Thymus (tissue), 11 donors: ENCODE measurements around the gene IL36RN. TPM values are rescaled to one million over a fixed set of nuclear protein-coding genes. Genes with fewer than 3 reads are reported as not detected.

Source experiments
- DNase-seq, 9 donors: peaks; one replicate each; pipeline ENCODE4 v3.0.0-alpha.2; 2013; ENCODE audit warnings: low spot score in 9 of 9, low read depth in 6 of 9, missing footprints in 1 of 9
- H3K27ac ChIP-seq, 2 donors: one replicate each; pipeline ENCODE4 v1.5.1; 2013; ENCODE audit warnings: control low read depth in 1 of 2, low read depth in 1 of 2, low read length in 1 of 2, mild to moderate bottlenecking in 1 of 2, moderate library complexity in 1 of 2
- H3K27me3 ChIP-seq, 2 donors: one replicate each; pipeline ENCODE4 v1.5.1; 2013; ENCODE audit warnings: low read length in 1 of 2; ENCODE audit not compliant: control insufficient read depth in 2 of 2, insufficient read depth in 1 of 2
- H3K36me3 ChIP-seq, 2 donors: one replicate each; pipeline ENCODE4 v1.5.1; 2013; ENCODE audit warnings: low read length in 1 of 2, mild to moderate bottlenecking in 1 of 2, moderate library complexity in 1 of 2; ENCODE audit not compliant: control insufficient read depth in 2 of 2, insufficient read depth in 2 of 2
- H3K4me1 ChIP-seq, 2 donors: one replicate each; pipeline ENCODE4 v1.5.1; 2013; ENCODE audit warnings: low read length in 2 of 2; ENCODE audit not compliant: control insufficient read depth in 2 of 2, insufficient read depth in 2 of 2
- H3K4me3 ChIP-seq, 2 donors: one replicate each; pipeline ENCODE4 v1.5.1; 2013; ENCODE audit warnings: low read length in 2 of 2, control low read depth in 1 of 2, mild to moderate bottlenecking in 1 of 2
- H3K9me3 ChIP-seq, 2 donors: one replicate each; pipeline ENCODE4 v1.5.1; 2013; ENCODE audit warnings: low read length in 1 of 2, mild to moderate bottlenecking in 1 of 2; ENCODE audit not compliant: control insufficient read depth in 2 of 2, insufficient read depth in 1 of 2
- WGBS: extraction: QIAGEN DNeasy Blood & Tissue Kit; methylation state at CpG from one replicate; pipeline ENCODE4 v1.1.7; 2013; 5-methylcytosine and 5-hydroxymethylcytosine counted together
- polyA plus RNA-seq: library from polyadenylated mRNA; stranded (reverse); fragments of 200-250 nt; gene quantifications from one replicate; pipeline ENCODE4 v1.2.3, GENCODE V29; 2013
- total RNA-seq: library from RNA; stranded (reverse); fragments of 120-200 nt; gene quantifications from one replicate; pipeline ENCODE4 v1.2.4, GENCODE V29; 2013
- donor health status: healthy.

IL36RN gene
- total and polyA plus RNA-seq, 2 donors: 0.09 to 2.4 TPM

DNA sequence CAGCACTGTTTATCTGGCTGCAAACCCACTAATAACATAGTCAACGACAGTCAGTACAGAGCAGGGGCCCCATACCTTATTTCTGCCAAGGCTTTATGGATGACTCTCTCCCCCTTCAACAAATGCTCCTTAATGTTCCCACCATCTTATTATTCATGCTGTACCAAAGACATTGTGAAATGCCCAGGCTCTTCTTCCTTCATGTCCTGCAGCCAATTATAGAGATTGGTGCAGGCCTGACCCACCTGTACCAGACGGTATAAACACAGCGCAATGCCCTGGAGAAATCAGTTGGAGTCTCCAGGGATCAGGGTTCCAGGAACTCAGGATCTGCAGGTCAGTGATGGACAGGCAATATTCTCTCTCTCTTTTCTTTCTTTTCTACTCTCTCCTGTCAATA, 8.7 kb downstream of the IL36RN start, which contains the start of gene IL1F10:
TSS of gene IL1F10 (plus strand) at position 290 of the 400 bp plus-strand sequence. CDS start 4,769 bp downstream, outside the sequence.
- Histone ChIP-seq H3K9me3 (peaks cover 0 to 3% of the 10 kb centered on the region in 2 donors), H3K36me3 (no peaks in the 10 kb centered on the region), H3K4me1 (no peaks in the 10 kb centered on the region), H3K27ac (no peak within 1 kb of the TSS), H3K27me3 (no peaks in the 10 kb centered on the region), H3K4me3 (no peak within 1 kb of the TSS)
- DNase-seq: no peak
- WGBS: 97% methylated on average over 3 of the region's 3 CpGs

- Histone ChIP-seq H3K27me3 (no peaks in the 10 kb centered on the region), H3K4me1 (no peaks in the 10 kb centered on the region), H3K4me3 (no peak overlapping the region), H3K9me3 (peaks cover 0 to 3% of the 10 kb centered on the region in 2 donors), H3K27ac (no peak overlapping the region), H3K36me3 (no peaks in the 10 kb centered on the region)
- no peak for DNase-seq
- 91% methylated on average over 2 of the region's 2 CpGs for WGBS
Observed at GRCh38 chr2:113068249-113068648, 9.3 kb downstream of the IL36RN start.

GRCh38 chr2:113068706-113069485, 9.9 kb downstream of the IL36RN start:
- Histone ChIP-seq H3K4me3 (no peak overlapping the region), H3K27ac (no peak overlapping the region), H3K27me3 (no peaks in the 10 kb centered on the region), H3K4me1 (no peaks in the 10 kb centered on the region), H3K9me3 (peaks cover 0 to 3% of the 10 kb centered on the region in 2 donors), H3K36me3 (no peaks in the 10 kb centered on the region)
- no peak for DNase-seq
- 67% methylated on average over 5 of the region's 5 CpGs for WGBS

- no peak for DNase-seq
- WGBS: over 99% methylated on average over 4 of the region's 4 CpGs
- Histone ChIP-seq H3K4me1 (peaks cover 0 to 7% of the 10 kb centered on the region in 2 donors), H3K36me3 (no peaks in the 10 kb centered on the region), H3K9me3 (peaks cover 0 to 7% of the 10 kb centered on the region in 2 donors), H3K27ac (no peak overlapping the region), H3K4me3 (no peak overlapping the region), H3K27me3 (no peaks in the 10 kb centered on the region)
Observed at GRCh38 chr2:113069676-113070605, 10.9 kb downstream of the IL36RN start.

DNA sequence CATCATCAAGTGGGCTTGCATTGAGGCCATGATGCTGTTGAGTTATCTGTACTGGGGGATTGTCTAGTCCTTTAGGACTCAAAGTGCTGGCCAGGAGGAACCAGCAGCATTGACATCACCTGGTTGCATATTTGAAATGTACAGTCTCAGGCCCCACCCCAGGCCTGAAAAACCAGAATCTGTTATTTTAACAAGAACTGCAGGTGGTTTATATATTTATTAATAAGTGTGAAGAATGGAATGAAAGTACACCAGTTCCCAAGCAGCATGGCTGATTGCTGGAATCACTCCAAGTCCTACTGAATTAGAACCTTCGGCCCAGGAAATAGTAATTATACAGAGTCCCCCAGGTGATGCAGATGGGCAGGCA, 11.6 kb downstream of the IL36RN start:
- WGBS: 98% methylated on average over 1 of the region's 1 CpG
- Histone ChIP-seq H3K4me3 (no peak overlapping the region), H3K36me3 (no peaks in the 10 kb centered on the region), H3K27ac (no peak overlapping the region), H3K27me3 (no peaks in the 10 kb centered on the region), H3K9me3 (peaks cover 0 to 6% of the 10 kb centered on the region in 2 donors), H3K4me1 (peaks cover 0 to 10% of the 10 kb centered on the region in 2 donors)
- no peak for DNase-seq

DNA sequence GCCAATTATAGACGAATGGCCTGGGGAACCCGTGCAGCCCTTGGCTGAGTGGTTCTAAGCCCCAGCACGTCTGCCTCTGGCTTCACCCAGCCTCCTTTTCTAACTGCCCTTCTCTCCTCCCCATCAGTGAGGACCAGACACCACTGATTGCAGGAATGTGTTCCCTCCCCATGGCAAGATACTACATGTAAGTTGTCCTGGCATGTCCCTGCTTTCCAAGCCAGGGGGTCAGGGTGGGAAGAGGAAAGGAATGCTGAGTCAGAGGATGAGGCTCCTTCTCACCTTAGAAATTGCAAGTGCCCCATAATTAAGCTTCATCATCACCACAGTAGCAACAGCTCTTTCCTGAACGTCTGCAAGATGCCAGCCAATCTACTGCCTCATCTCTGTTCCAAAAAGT, 13.6 kb downstream of the IL36RN start:
- Histone ChIP-seq H3K36me3 (no peaks in the 10 kb centered on the region), H3K4me3 (no peak overlapping the region), H3K4me1 (peaks cover 0 to 10% of the 10 kb centered on the region in 2 donors), H3K27ac (no peak overlapping the region), H3K9me3 (peaks cover 0 to 6% of the 10 kb centered on the region in 2 donors), H3K27me3 (no peaks in the 10 kb centered on the region)
- no peak for DNase-seq
- WGBS: 78% methylated on average over 4 of the region's 4 CpGs

DNA sequence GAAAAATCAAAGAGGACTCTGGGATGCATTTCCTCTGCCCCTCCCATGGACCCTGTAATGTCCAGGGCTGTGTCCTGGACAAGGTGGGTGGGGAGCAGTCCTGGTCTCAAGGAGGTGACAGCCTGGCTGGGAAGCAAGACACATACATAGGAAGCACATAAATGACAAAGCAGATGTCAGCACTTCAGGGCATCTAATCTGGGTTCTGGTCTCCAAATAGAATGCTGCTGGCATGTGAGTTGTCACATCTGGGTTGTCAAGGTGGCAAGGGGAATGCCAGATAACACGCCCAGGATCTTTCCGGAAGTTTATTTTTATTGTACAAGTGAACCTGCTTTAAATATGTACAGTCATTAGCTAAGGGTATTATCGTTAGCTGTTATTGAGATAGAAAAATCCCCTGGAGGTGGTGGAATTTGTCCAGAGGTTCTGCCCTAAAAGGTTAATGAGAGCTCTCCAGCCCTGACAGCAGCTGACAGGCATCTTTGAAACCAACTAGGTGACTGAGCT, 14.4 kb downstream of the IL36RN start:
- H3K27me3 ChIP-seq: no peaks in the 10 kb centered on the region
- 82% methylated on average over 3 of the region's 3 CpGs for WGBS
- no peak overlapping the region for H3K4me3 ChIP-seq
- H3K27ac ChIP-seq: no peak overlapping the region
- H3K9me3 ChIP-seq: peaks cover 0 to 6% of the 10 kb centered on the region in 2 donors
- H3K4me1 ChIP-seq: peaks cover 0 to 10% of the 10 kb centered on the region in 2 donors
- no peak for DNase-seq
- H3K36me3 ChIP-seq: no peaks in the 10 kb centered on the region

- peak in 2 of 9 donors; percentile 8 to 17 for DNase-seq
- 42% methylated on average over 5 of the region's 5 CpGs for WGBS
- Histone ChIP-seq H3K27me3 (no peaks in the 10 kb centered on the region), H3K27ac (no peak overlapping the region), H3K4me3 (no peak overlapping the region), H3K4me1 (peaks cover 0 to 10% of the 10 kb centered on the region in 2 donors), H3K36me3 (no peaks in the 10 kb centered on the region), H3K9me3 (peaks cover 0 to 6% of the 10 kb centered on the region in 2 donors)
Observed at GRCh38 chr2:113075030-113075429, 16.0 kb downstream of the IL36RN start.

DNA sequence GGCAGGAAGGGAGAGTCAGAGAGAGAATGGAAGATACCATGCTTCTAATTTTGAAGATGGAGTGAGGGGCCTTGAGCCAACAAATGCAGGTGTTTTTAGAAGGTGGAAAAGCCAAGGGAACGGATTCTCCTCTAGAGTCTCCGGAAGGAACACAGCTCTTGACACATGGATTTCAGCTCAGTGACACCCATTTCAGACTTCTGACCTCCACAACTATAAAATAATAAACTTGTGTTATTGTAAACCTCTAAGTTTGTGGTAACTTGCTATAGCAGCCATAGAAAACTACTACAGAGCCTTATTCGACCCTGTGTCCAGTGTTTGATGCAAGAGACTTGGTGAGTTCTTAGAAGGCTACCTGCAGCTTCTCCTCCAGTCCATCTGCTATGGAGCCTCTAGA, 16.6 kb downstream of the IL36RN start:
- H3K9me3 ChIP-seq: peaks cover 0 to 6% of the 10 kb centered on the region in 2 donors
- no peaks in the 10 kb centered on the region for H3K36me3 ChIP-seq
- DNase-seq: no peak
- no peak overlapping the region for H3K27ac ChIP-seq
- 96% methylated on average over 3 of the region's 3 CpGs for WGBS
- H3K4me3 ChIP-seq: no peak overlapping the region
- peaks cover 0 to 10% of the 10 kb centered on the region in 2 donors for H3K4me1 ChIP-seq
- H3K27me3 ChIP-seq: no peaks in the 10 kb centered on the region
